A673 (cell line): ENCODE data around the gene ARHGAP26. TPM values are rescaled to one million over a fixed set of nuclear protein-coding genes. Genes with fewer than 3 reads are reported as not detected.

Experiments
- BruUV-seq: library from RNA; stranded (reverse); fragments of 400-500 nt; replicated peaks from 2 replicates; lab custom pipeline; 2021; lab: Mats Ljungman, UMichigan
- CTCF ChIA-PET: fragments of 300-600 bp; sonication (Branson Sonifier 250); formaldehyde crosslinking; loops from one replicate; lab custom pipeline; 2022; ENCODE audit warnings: antibody characterized with exemption; lab: Charles Lee
- POLR2A ChIA-PET: fragments of 300-600 bp; sonication (Branson Sonifier 250); formaldehyde crosslinking; loops from one replicate; lab custom pipeline; 2022; ENCODE audit warnings: antibody characterized with exemption; ENCODE audit not compliant: low non-redundant PET; lab: Charles Lee
- DNase-seq: peaks from one replicate; pipeline ENCODE4 v3.0.0-alpha.2; 2015; ENCODE audit warnings: low spot score
- H3K27ac ChIP-seq: fragments of 200-600 bp; sonication (generic); 2 replicates; pipeline ENCODE4 v1.5.1; 2016; ENCODE audit warnings: mixed run types, low read depth, mild to moderate bottlenecking, mixed read lengths, antibody characterized with exemption, low read length; ENCODE audit not compliant: poor library complexity, severe bottlenecking
- H3K27me3 ChIP-seq: fragments of 200-600 bp; sonication (generic); replicated peaks from 2 replicates; pipeline ENCODE4 v1.6.1; 2017; ENCODE audit warnings: mixed run types, low read depth, mild to moderate bottlenecking, mixed read lengths, antibody characterized with exemption, low read length; ENCODE audit not compliant: insufficient read depth, poor library complexity
- H3K36me3 ChIP-seq: fragments of 200-600 bp; sonication (generic); 2 replicates; pipeline ENCODE4 v1.6.1; 2016; ENCODE audit warnings: mixed run types, mild to moderate bottlenecking, mixed read lengths, antibody characterized with exemption, low read length; ENCODE audit not compliant: insufficient read depth, poor library complexity, severe bottlenecking
- H3K4me1 ChIP-seq: fragments of 200-600 bp; sonication (generic); 2 replicates; pipeline ENCODE4 v1.6.1; 2017; ENCODE audit warnings: mixed run types, mild to moderate bottlenecking, mixed read lengths, antibody characterized with exemption, low read length; ENCODE audit not compliant: insufficient read depth, poor library complexity, severe bottlenecking
- H3K4me3 ChIP-seq: fragments of 200-600 bp; sonication (generic); 2 replicates; pipeline ENCODE4 v1.5.1; 2016; ENCODE audit warnings: low read depth, mixed run types, mild to moderate bottlenecking, mixed read lengths, low read length; ENCODE audit not compliant: poor library complexity, severe bottlenecking
- H3K9me3 ChIP-seq: fragments of 200-600 bp; sonication (generic); 2 replicates; pipeline ENCODE4 v1.6.1; 2016; ENCODE audit warnings: mixed run types, low read depth, mild to moderate bottlenecking, mixed read lengths, antibody characterized with exemption, low read length; ENCODE audit not compliant: poor library complexity, severe bottlenecking
- CTCF ChIP-seq: fragments of 300-800, 200-600 bp; sonication (generic); conservative IDR thresholded peaks from 2 replicates; pipeline ENCODE4 v1.5.1; 2017; ENCODE audit warnings: low read depth, mild to moderate bottlenecking, antibody characterized with exemption, low read length, moderate library complexity, mixed read lengths
- EZH2 ChIP-seq: fragments of 200-600 bp; sonication (generic); IDR thresholded peaks from 2 replicates; pipeline ENCODE4 v1.6.1; 2017; ENCODE audit warnings: borderline replicate concordance, low read depth, mild to moderate bottlenecking, mixed read lengths, antibody characterized with exemption, low read length; ENCODE audit not compliant: poor library complexity, severe bottlenecking
- intact Hi-C: fragments of 100-400 bp; cut with micrococcal nuclease; formaldehyde crosslinking; loops from one replicate; pipeline ENCODE4 v1.10.0; 2022; ENCODE audit not compliant: unreplicated experiment
- total RNA-seq: library from RNA; stranded (reverse); gene quantifications from 2 replicates; pipeline ENCODE4 v1.2.3, GENCODE V29; 2021

Gene ARHGAP26
- total RNA-seq, 1 experiment from 2014 or later: 25.5 TPM

DNA sequence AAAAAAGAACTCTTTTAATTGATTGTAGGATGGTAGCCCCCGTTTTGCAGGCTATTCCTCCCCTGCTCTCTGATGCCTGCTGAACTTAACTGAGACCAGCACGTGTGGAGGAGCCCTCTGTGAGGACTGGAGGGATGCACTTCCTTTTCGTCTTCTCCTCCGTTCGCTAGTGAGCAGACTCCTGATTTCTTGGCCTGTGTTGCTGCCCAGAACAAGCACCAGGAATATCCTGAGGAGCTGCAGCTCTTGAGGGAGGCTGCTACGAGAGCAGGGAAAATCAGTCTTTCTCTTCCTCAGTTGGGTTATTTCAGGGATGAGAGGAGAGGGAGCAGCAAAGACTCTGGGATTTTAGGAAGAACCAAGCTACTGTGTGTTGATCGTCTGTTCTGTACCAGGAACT lies 74.7 kb downstream of the ARHGAP26 start:
- CTCF ChIA-PET: no interaction called here
- intact Hi-C loops: no loop called here

GRCh38 chr5:142845402-142845921 lies 75.3 kb downstream of the ARHGAP26 start:
- H3K27ac ChIP-seq: no peak overlapping the region
- CTCF ChIA-PET: no interaction called here
- H3K4me3 ChIP-seq: no peak overlapping the region
- BruUV-seq: no TSS peak
- intact Hi-C loops: no loop called here
- no peak for TF ChIP-seq CTCF
- no peaks in the 10 kb centered on the region for H3K9me3 ChIP-seq
- H3K36me3 ChIP-seq: no peaks in the 10 kb centered on the region
- peaks cover 21% of the 10 kb centered on the region for H3K4me1 ChIP-seq
- H3K27me3 ChIP-seq: no peaks in the 10 kb centered on the region
- DNase-seq: no peak
- POLR2A ChIA-PET: no interaction called here

More for the DNA sequence above, 74.7 kb downstream of the ARHGAP26 start:
- DNase-seq: no peak
- H3K27me3 ChIP-seq: no peaks in the 10 kb centered on the region
- peaks cover 21% of the 10 kb centered on the region for H3K4me1 ChIP-seq
- H3K27ac ChIP-seq: no peak overlapping the region
- no peaks in the 10 kb centered on the region for H3K9me3 ChIP-seq
- TF ChIP-seq CTCF: no peak
- no peak for TF ChIP-seq EZH2
- POLR2A ChIA-PET: no interaction called here
- no TSS peak for BruUV-seq
- H3K4me3 ChIP-seq: no peak overlapping the region
- no peaks in the 10 kb centered on the region for H3K36me3 ChIP-seq

DNA sequence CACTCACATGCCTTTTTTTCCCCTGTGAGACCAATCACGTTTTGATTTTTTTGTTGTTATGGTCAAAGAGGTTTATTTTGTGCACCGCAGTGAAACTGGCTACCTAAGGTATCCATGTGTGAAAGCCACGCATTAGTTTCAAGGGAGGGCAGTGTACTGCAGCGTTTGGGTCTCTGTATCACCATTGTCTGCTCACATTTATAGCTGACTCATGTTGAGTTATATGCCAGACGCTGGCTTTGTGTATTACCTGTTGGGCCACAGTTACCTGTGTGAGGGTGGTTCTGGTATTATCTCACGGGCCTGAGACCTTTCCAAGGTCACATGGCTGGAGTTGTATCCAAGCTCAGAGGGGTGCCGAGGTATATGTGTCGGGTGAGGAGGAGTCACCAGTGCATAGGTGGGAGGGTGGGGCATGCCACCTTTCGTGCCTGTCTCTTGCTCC lies 75.8 kb downstream of the ARHGAP26 start:
- no TSS peak for BruUV-seq
- H3K9me3 ChIP-seq: no peaks in the 10 kb centered on the region
- no peak for TF ChIP-seq CTCF
- no peak for TF ChIP-seq EZH2
- peaks cover 21% of the 10 kb centered on the region for H3K4me1 ChIP-seq
- CTCF ChIA-PET: no interaction called here
- DNase-seq: no peak
- H3K36me3 ChIP-seq: no peaks in the 10 kb centered on the region
- intact Hi-C loops: no loop called here
- no peak overlapping the region for H3K4me3 ChIP-seq
- H3K27me3 ChIP-seq: no peaks in the 10 kb centered on the region
- H3K27ac ChIP-seq: no peak overlapping the region
- POLR2A ChIA-PET: no interaction called here
